Right lobe of liver (tissue), 6 donors: ENCODE measurements around the gene SCUBE1. TPM values are rescaled to one million over a fixed set of nuclear protein-coding genes. Genes with fewer than 3 reads are reported as not detected.

ENCODE experiments used
- ATAC-seq, 4 donors: fragments of 200-7000 bp; cut with Tn5 transposase; one replicate each; pipeline ENCODE4 v1.9.1; 2020; ENCODE audit warnings: mild to moderate bottlenecking in 4 of 4, moderate library complexity in 4 of 4
- DNase-seq, 3 donors: peaks; one replicate each; pipeline ENCODE4 v3.0.0-alpha.2; 2020
- H3K27ac ChIP-seq, 3 donors: fragments of 200-600 bp; one replicate each; pipeline ENCODE4 v1.8.0; 2022
- H3K27me3 ChIP-seq, 2 donors: fragments of 200-600 bp; one replicate each; pipeline ENCODE4 v1.8.0; 2022
- H3K36me3 ChIP-seq, 4 donors: fragments of 200-600 bp; sonication (generic) in 1 of 4; one replicate each; pipeline versions ENCODE4 v1.5.1 to v1.8.0; 2017 to 2022; ENCODE audit warnings: control low read depth in 1 of 4
- H3K4me1 ChIP-seq, 4 donors: fragments of 200-600 bp; sonication (generic) in 1 of 4; one replicate each; pipeline versions ENCODE4 v1.5.1 to v1.8.0; 2017 to 2022; ENCODE audit warnings: control low read depth in 1 of 4
- H3K4me3 ChIP-seq, 3 donors: fragments of 200-600 bp; one replicate each; pipeline ENCODE4 v1.8.0; 2022
- H3K9me3 ChIP-seq, 4 donors: fragments of 200-600 bp; sonication (generic) in 1 of 4; one replicate each; pipeline versions ENCODE4 v1.5.1 to v1.8.0; 2017 to 2022; ENCODE audit warnings: control low read depth in 1 of 4
- CTCF ChIP-seq, 4 donors: fragments of 200-600 bp in 3 of 4; fragments of 450-650 bp in 1 of 4; IDR thresholded peaks; one replicate each; pipeline versions ENCODE4 v1.5.1 to v1.8.0; 2016 to 2022; ENCODE audit warnings: antibody characterized with exemption in 4 of 4, mild to moderate bottlenecking in 2 of 4
- POLR2A ChIP-seq: fragments of 450-650 bp; IDR thresholded peaks from one replicate; pipeline ENCODE4 v1.6.1; 2017; ENCODE audit warnings: antibody characterized with exemption, mild to moderate bottlenecking
- WGBS: methylation state at CpG from one replicate; pipeline ENCODE4 v1.1.6; 2018; ENCODE audit warnings: low coverage, low lambda C conversion rate; ENCODE audit not compliant: insufficient coverage; ENCODE audit errors: missing lambda C conversion rate; 5-methylcytosine and 5-hydroxymethylcytosine counted together
- intact Hi-C, 2 donors: fragments of 100-400 bp; cut with DNase I; formaldehyde crosslinking; loops; one replicate each; pipeline versions ENCODE4 v1.11.2 to v1.14.1; 2022
- total RNA-seq, 6 experiments: library from RNA; depleted of rRNA in 2 of 6; stranded (reverse); fragments of >200 nt in 2 of 6; fragmentation: NEBNext Ultra II Directional in 3 of 6; extraction: Animal tissue kit (Norgen Biotek cat#: 25700) in 3 of 6; gene quantifications; one replicate each; pipeline versions ENCODE4 v1.1.0 to v1.2.4, GENCODE V29; 2016 to 2023
- donor health status: DM: no; HTN: yes; CAD: no.
- donor health status: DM: no; HTN: no; CAD: no.
- donor health status: DM: no; HTN: no; CAD: no.
- donor health status: DM: no; HTN: yes; CAD: no.
- donor health status: DM: no; HTN: yes; CAD: no.

Gene SCUBE1
- total RNA-seq, 6 experiments from 2014 or later: 0.73 to 11.7 (median 2.7) TPM

DNA sequence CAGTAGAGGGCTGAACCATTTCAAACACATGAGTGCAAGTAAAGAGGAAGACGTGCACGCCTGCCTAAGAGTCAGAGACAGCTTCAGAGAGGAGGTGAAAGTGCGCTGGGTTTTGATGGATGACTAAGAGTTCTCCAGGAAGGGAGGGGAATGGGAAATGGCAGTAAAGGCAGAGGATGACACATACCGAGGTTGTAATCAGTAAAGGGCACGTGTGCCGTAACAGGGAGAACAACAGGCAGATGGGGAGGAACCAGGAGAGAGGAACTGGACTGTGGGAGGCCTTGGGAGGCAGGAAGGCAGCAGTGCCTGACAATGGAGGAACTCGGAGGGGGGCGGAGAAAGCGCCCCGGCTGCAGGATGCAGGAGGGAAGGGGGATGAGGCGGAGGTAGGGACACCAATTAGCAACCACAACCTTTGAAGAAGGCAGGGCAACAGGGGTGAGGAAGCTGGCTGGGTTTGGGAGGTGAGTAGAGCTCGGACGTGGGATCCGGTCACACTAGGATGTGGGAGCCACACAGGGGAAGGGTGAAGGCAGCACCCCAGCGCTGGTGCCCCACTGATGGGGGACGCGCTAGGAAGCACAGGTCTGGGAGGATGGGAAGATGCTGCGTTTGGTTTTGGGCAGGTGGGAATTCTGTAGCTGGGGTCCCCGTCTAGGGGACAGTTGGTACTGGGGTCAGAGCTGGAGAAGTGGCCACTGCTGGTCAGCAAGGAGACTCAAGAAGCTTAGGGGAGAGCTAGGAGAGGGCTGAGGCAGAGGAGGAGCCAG is 67.4 kb downstream of the SCUBE1 start:
- TF ChIP-seq CTCF (IDR thresholded peaks at IDR 0.05) (no peak), POLR2A (no peak)
- intact Hi-C loops: loop anchor here in 1 of 2 donors (5.0 to 10.0 kb wide), 2 partner anchors 69 to 107 kb away; partner anchors contain the start of gene SCUBE1
- no peaks in the 10 kb centered on the region for H3K9me3 ChIP-seq
- ATAC-seq: no peak
- H3K4me3 ChIP-seq: no peak overlapping the region
- WGBS: 68% methylated on average over 13 of the region's 19 CpGs
- no peak for DNase-seq
- no peaks in the 10 kb centered on the region for H3K27me3 ChIP-seq
- H3K27ac ChIP-seq: no peak overlapping the region
- no peaks in the 10 kb centered on the region for H3K36me3 ChIP-seq
- peaks cover 0 to 10% (median 5%) of the 10 kb centered on the region in 4 donors for H3K4me1 ChIP-seq

GRCh38 chr22:43274595-43275240 is 68.5 kb downstream of the SCUBE1 start:
- no peak for ATAC-seq
- Histone ChIP-seq H3K36me3 (no peaks in the 10 kb centered on the region), H3K27me3 (no peaks in the 10 kb centered on the region), H3K4me3 (no peak overlapping the region), H3K9me3 (no peaks in the 10 kb centered on the region), H3K4me1 (peaks cover 0 to 10% (median 5%) of the 10 kb centered on the region in 4 donors), H3K27ac (no peak overlapping the region)
- DNase-seq: no peak
- WGBS: 59% methylated on average over 8 of the region's 25 CpGs
- TF ChIP-seq POLR2A (no peak), CTCF (IDR thresholded peaks at IDR 0.05) (no peak)
- intact Hi-C loops: loop anchor here (5.0 to 10.0 kb wide), 3 partner anchors 70 to 113 kb away; partner anchors contain the start of gene SCUBE1 (in 1 of the 2)

DNA sequence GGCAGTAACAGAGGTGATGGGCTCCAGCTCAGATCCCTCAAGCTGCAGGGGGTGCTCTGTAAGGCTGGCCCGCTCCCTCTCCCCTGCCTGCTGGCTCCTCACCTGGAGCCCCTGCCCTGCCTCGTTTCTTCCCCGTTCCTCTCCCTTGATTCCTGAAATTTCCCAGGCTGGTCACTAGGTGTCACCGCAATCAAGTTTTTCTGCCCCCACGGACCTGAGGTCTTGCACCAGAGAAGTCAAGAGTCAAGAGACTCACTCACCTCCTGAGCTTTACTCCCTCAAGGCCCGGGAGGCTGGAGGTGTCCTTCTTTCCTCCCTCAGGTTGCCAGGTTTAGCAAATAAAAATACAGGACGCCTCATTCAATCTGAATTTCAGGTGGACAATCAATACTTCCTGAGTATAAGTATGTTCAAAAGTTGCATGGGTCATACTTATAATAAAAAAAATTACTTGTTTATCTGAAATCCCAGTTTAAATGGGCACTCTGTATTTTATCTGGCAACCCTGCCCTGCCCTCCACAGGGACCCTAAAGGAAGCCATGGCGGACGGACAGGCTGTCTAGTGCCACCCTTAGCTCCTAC is 69.2 kb downstream of the SCUBE1 start:
- Histone ChIP-seq H3K9me3 (no peaks in the 10 kb centered on the region), H3K27me3 (no peaks in the 10 kb centered on the region), H3K4me3 (no peak overlapping the region), H3K36me3 (no peaks in the 10 kb centered on the region), H3K27ac (no peak overlapping the region), H3K4me1 (peaks cover 0 to 10% (median 5%) of the 10 kb centered on the region in 4 donors)
- 20% methylated on average over 8 of the region's 9 CpGs for WGBS
- intact Hi-C loops: loop anchor here (5.0 to 10.0 kb wide), 2 partner anchors 71 to 113 kb away; partner anchors contain the start of gene SCUBE1 (in 1 of the 2)
- ATAC-seq (peak; percentile 66 to 80 (median 75)), DNase-seq (peak in 1 of 3 donors; percentile 58)
- TF ChIP-seq CTCF (IDR thresholded peaks at IDR 0.05) (peak; percentile 65 to 81 (median 72)), POLR2A (no peak)

GRCh38 chr22:43272869-43273318 is 70.3 kb downstream of the SCUBE1 start:
- TF ChIP-seq CTCF (IDR thresholded peaks at IDR 0.05) (no peak), POLR2A (no peak)
- DNase-seq (peak; percentile 48 to 70 (median 64)), ATAC-seq (peak; percentile 64 to 76 (median 67))
- H3K4me1 ChIP-seq: peaks cover 0 to 10% (median 5%) of the 10 kb centered on the region in 4 donors
- no peaks in the 10 kb centered on the region for H3K27me3 ChIP-seq
- no peaks in the 10 kb centered on the region for H3K36me3 ChIP-seq
- intact Hi-C loops: loop anchor here (5.0 to 10.0 kb wide), 2 partner anchors 72 to 114 kb away; partner anchors contain the start of gene SCUBE1 (in 1 of the 2)
- H3K4me3 ChIP-seq: no peak overlapping the region
- peak overlapping the region in 1 of 3 donors; percentile 24 for H3K27ac ChIP-seq
- WGBS: 33% methylated on average over 12 of the region's 12 CpGs
- H3K9me3 ChIP-seq: no peaks in the 10 kb centered on the region
